ENCODE measurements around the gene DENND1B.

Gene DENND1B

GRCh38 chr1:197775282-197776262 lies at the start of gene DENND1B:
TSS of gene DENND1B (minus strand) at chr1:197775480. CDS start at chr1:197775155, 325 bp downstream.
- Histone ChIP-seq H3K9ac (peak within 1 kb of the TSS; percentile 87), H4K20me1 (ENCODE audit: insufficient read depth) (no peaks in the 10 kb centered on the region), H3K36me3 (ENCODE audit: insufficient read depth) (no peaks in the 10 kb centered on the region), H3K79me2 (ENCODE audit: insufficient read depth, low read depth) (peaks cover 39% of the 10 kb centered on the region), H3K4me3 (IDR thresholded peaks at IDR 0.05; ENCODE audit: insufficient read depth, low read depth, low read length) (peak within 1 kb of the TSS; percentile 87), H3K27ac (peak within 1 kb of the TSS; percentile 90), H2AFZ (ENCODE audit: low read depth) (peak within 1 kb of the TSS; percentile 79), H3K4me1 (ENCODE audit: low read depth, poor library complexity, severe bottlenecking) (peaks cover 68% of the 10 kb centered on the region), H3K27me3 (ENCODE audit: insufficient read depth, low read depth) (no peaks in the 10 kb centered on the region), H3K4me2 (peak within 1 kb of the TSS; percentile 71)
- TF ChIP-seq CTCF (conservative IDR thresholded peaks at IDR 0.05; ENCODE audit: low read depth, low read length): peak; percentile 33

GRCh38 chr1:197814306-197814705 lies 39.0 kb upstream of the DENND1B start:
- no peak overlapping the region for H2AFZ ChIP-seq (ENCODE audit: low read depth)
- no peak for TF ChIP-seq CTCF (conservative IDR thresholded peaks at IDR 0.05; ENCODE audit: low read depth, low read length)
- H3K27me3 ChIP-seq (ENCODE audit: insufficient read depth, low read depth): no peaks in the 10 kb centered on the region
- H3K27ac ChIP-seq: no peak overlapping the region
- H3K36me3 ChIP-seq (ENCODE audit: insufficient read depth): no peaks in the 10 kb centered on the region
- no peak overlapping the region for H3K4me2 ChIP-seq
- H3K9ac ChIP-seq: no peak overlapping the region
- H3K4me1 ChIP-seq (ENCODE audit: low read depth, poor library complexity, severe bottlenecking): peaks cover 10% of the 10 kb centered on the region
- no peaks in the 10 kb centered on the region for H3K79me2 ChIP-seq (ENCODE audit: insufficient read depth, low read depth)
- H3K4me3 ChIP-seq (IDR thresholded peaks at IDR 0.05; ENCODE audit: insufficient read depth, low read depth, low read length): no peak overlapping the region
- H4K20me1 ChIP-seq (ENCODE audit: insufficient read depth): no peaks in the 10 kb centered on the region

GRCh38 chr1:197813741-197814140 lies 38.5 kb upstream of the DENND1B start:
- no peak overlapping the region for H3K9ac ChIP-seq
- H4K20me1 ChIP-seq (ENCODE audit: insufficient read depth): no peaks in the 10 kb centered on the region
- H3K36me3 ChIP-seq (ENCODE audit: insufficient read depth): no peaks in the 10 kb centered on the region
- TF ChIP-seq CTCF (conservative IDR thresholded peaks at IDR 0.05; ENCODE audit: low read depth, low read length): no peak
- H3K27ac ChIP-seq: no peak overlapping the region
- no peaks in the 10 kb centered on the region for H3K79me2 ChIP-seq (ENCODE audit: insufficient read depth, low read depth)
- no peak overlapping the region for H2AFZ ChIP-seq (ENCODE audit: low read depth)
- no peaks in the 10 kb centered on the region for H3K27me3 ChIP-seq (ENCODE audit: insufficient read depth, low read depth)
- H3K4me2 ChIP-seq: no peak overlapping the region
- H3K4me1 ChIP-seq (ENCODE audit: low read depth, poor library complexity, severe bottlenecking): peaks cover 15% of the 10 kb centered on the region
- no peak overlapping the region for H3K4me3 ChIP-seq (IDR thresholded peaks at IDR 0.05; ENCODE audit: insufficient read depth, low read depth, low read length)

- Histone ChIP-seq H4K20me1 (ENCODE audit: insufficient read depth) (no peaks in the 10 kb centered on the region), H3K27ac (no peak overlapping the region), H2AFZ (ENCODE audit: low read depth) (no peak overlapping the region), H3K27me3 (ENCODE audit: insufficient read depth, low read depth) (no peaks in the 10 kb centered on the region), H3K36me3 (ENCODE audit: insufficient read depth) (no peaks in the 10 kb centered on the region), H3K79me2 (ENCODE audit: insufficient read depth, low read depth) (no peaks in the 10 kb centered on the region), H3K4me3 (IDR thresholded peaks at IDR 0.05; ENCODE audit: insufficient read depth, low read depth, low read length) (no peak overlapping the region), H3K4me2 (no peak overlapping the region), H3K4me1 (ENCODE audit: low read depth, poor library complexity, severe bottlenecking) (peaks cover 35% of the 10 kb centered on the region), H3K9ac (no peak overlapping the region)
- TF ChIP-seq CTCF (conservative IDR thresholded peaks at IDR 0.05; ENCODE audit: low read depth, low read length): no peak
Measured at GRCh38 chr1:197811769-197812168, 36.5 kb upstream of the DENND1B start.
